NK-92 (cell line): ENCODE data around the gene RASA3.

Experiments used
- DNase-seq: peaks from one replicate; lab custom pipeline; 2025; ENCODE audit not compliant: unreplicated experiment; lab: John Stamatoyannopoulos, UW

Gene RASA3

DNA sequence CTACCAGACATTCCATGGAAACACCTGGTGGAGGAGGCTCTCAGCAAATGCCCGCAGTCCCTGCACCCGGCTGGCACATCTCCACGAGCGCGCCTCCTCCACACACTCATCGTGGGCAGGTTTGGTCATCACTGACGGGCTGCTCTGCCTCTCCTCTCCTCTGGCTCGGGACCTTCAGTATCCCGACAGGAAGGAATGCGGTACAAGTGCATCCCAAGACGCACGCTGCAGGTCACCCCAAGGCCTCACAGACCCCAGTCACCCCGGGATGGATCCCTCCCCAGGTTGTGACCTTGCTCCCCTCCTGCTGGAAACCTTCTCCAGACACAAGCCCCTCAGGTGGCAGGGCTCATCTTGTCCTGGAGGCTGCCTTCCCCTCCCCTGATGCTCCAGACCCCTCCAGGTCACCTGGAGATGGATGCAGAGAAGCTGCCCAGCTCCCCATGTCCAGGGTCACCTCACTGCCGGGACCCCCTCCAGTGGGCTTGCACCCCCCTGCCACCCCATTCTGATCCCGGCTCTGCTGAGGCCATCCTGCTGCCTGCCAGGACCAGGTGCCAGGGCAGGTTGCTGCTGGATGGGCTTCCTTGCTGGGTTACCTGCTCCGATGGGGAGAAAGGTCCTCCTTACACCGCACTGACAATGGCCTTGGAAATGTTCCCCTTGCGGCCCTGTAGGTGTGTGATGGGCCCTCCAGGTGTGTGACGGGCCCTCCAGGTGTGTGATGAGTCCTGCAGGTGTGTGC is 188.4 kb downstream of the RASA3 start:
- no peak for DNase-seq

GRCh38 chr13:113942591-113943103 is 189.8 kb downstream of the RASA3 start:
- DNase-seq: no peak

DNA sequence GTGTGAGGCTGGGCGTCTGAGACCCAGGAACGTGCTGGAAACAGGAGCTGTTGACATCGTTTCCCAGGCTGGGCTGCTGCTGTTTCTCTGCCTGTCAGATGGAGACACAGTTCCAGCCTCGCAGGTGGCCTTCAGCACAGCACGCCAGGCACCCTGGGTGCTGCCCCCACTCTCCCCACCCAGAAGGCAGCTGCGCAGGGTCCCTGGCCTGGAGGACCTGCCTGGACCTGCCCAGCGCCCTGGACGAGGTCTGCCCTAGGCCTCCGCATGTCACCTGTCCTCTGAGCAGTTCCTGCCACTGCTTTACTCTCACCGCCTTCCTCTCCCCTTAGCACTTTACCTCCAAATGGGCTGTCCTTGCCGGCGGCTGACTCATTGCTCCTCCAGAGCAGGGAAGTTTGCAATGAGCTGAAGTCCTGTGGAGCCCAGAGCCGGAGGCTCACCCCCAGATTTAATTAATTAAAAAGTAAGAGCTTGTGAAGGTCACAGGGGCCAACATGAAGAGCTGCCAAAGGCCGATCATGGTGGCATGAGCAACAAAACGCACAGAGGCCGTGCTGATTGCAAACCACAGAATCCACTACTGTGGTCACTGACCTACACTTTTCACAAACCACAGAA is 190.7 kb downstream of the RASA3 start:
- DNase-seq: no peak

- DNase-seq: no peak
Measured at GRCh38 chr13:113939944-113940297, 192.5 kb downstream of the RASA3 start.

DNA sequence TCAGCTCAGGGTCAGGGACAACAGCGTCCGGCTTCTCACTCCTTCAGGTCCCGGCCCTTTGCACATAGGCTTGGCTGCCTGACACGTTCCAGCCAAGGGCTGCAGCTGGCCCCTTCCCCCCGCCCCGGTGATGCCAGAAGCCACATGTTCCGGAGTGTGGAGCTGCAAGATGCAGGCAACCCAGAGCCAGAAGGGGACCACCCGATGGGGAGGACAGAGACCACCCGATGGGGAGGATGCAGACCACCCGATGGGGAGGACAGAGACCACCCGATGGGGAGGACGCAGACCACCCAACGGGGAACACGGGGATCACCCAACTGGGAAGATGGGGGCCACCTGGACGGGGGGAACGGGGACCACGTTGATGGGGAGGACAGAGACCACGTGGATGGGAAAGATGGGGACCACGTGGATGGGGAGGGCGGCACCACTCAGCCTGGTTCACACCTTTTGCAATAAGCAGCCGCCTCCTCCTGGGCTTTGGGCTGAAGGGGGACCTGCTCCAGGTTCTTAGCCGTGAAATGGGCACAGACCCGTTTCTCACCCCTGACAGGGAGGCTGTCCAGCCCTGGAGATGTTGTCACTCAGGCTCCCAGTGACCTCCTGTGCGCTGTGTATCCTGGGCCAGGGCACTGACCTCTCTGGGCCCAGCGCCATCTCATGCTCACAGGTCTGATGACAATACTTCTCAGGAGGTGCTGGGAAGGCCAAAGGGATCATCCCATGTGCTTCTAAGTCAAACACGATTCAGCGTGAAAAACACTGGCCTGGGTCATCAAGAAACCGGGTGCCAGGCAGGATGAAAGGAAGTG is 193.1 kb downstream of the RASA3 start:
- no peak for DNase-seq

DNA sequence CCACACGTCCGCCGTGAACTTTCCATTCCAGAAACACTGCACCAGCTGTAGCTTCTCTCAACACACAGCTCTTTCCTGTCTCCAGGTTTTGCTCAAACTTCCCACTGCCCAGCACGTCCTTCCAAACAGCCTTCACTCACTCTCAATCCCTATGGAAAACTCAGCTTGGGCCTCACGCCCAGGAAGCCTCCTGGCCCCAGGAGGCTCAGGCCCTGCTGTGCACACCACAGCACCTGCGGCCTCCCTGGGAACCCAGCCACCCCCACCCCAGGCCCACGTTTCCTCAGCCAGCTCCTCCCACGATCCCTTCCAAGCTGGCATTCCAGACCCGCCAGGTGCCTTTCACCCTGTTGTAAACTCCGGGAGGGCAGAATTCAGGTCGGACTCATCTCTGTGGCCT is 193.7 kb downstream of the RASA3 start:
- DNase-seq: no peak

GRCh38 chr13:113938246-113938645 is 194.2 kb downstream of the RASA3 start:
- DNase-seq: no peak

DNA sequence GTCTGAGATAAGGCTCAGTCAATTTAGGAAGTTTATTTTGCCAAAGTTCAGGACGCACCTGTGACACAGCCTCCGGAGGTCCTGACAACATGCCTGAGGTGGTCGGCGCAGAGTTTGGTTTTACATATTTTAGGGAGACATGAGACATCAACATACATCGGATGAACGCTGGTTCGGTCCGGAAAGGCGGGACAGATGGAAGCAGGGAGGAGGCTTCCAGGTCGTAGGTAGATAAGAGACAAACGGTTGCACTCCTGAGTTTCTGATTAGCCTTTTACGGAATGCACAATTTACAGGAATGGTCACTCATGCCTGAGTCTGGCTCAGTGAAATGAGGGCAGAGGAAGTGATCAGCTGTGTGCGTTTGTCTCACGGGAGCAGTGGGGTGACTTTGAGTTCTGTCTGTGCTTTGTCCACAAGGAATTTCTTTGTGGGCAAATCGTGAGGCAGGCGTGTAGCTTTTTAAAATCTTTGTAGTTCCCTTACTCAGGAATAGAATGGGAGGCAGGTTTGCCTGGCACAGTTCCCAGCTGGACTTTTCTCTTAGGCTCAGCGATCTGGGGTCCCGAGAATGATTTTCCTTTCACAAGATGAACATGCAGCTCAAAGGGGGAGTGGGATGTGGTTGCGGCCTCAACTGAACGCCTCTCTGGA is 194.8 kb downstream of the RASA3 start:
- DNase-seq: no peak

GRCh38 chr13:113937073-113937472 is 195.3 kb downstream of the RASA3 start:
- no peak for DNase-seq

DNA sequence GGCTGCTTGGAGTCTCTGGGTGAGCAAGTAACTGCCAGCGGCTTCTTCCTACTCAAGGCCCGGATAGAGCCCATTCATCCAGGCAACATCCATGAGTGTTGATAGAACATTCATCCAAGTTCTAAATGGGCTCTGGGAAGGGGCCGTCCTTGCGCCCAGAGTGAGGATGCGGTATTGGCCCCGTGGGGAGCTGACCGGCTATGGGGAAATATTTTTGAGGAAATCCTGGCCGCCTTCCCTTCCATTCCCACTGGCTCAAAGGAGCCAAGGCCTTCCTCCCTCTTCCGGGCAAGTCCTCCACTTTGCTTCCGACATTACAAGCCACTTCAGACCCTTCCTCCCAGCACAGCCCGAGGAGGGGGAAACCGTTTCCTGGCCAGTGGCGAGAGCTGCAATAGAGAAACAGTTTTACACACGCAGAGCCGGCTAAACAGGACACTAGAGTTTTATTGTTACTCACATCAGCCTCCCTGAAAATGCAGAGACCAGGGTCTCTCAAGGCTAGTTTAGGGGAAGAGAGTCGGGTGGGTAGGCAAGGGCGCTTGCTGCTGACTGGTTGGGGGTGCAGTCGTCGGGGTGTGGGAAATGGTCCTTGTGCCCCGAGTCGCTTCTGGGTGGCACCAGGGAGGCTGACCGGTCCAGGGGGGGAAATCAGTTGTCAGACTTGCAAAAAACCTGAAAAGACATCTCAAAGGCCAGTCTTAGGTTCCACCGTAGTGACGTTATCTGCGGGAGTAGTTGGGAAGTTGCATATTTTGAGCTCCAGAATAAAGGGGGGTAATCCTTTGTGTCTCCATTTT is 196.1 kb downstream of the RASA3 start:
- DNase-seq: no peak

DNA sequence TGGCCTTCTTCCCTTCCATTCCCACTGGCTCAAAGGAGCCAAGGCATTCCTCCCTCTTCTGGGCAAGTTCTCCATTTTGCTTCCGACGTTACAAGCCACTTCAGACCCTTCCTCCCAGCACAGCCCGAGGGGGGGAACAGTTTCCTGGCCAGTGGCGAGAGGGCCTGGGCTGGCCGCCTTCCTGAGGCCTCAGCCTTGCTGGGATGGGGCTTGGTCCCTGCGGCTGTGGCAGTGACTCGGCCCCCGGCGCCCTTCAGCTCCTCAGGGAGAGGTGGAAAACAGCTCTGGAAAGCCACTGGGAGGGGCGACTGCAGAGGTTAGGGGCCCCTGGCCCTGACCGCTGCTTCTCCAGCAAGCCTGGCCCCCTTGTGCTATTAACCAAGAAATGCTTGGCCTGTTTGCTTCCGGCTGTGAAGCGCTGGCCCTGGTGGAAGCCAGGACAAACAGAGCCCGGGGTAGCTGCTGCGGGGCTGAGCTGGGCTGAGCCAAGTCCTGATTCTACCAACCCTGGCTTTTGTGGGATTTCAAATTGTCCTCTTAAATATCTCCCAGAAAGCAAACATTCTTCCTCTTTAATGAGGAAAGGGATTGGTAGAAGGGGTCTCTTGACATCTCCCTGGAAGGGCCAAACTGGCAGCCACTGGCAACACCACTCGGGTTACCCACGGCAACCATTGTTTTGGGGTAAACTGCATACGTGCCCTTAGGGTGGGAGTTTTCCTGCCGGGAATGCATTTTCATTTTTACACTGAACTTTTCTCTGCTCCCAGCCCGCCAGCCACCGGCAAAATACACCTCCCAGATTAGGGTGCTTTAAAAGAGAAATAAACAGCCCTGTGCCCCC is 197.2 kb downstream of the RASA3 start:
- no peak for DNase-seq

DNA sequence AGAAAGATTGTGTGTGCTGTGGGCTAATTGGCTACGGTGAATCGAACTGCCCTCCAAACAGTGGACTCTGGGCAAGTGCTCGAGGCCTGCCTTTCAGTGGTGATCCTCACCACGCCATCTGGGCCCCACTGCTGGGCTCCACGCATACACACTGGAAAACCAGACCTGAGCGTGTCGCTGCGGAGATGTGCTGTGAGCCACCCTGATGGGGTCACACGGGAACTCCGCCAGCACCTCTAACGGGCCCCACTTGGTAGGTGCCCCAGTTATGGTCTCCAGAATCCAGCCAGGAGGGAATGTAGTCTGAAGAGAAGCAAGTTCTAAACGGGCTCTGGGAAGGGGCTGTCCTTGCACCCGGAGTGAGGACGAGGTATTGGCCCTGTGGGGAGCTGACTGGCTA is 197.8 kb downstream of the RASA3 start:
- DNase-seq: no peak

DNA sequence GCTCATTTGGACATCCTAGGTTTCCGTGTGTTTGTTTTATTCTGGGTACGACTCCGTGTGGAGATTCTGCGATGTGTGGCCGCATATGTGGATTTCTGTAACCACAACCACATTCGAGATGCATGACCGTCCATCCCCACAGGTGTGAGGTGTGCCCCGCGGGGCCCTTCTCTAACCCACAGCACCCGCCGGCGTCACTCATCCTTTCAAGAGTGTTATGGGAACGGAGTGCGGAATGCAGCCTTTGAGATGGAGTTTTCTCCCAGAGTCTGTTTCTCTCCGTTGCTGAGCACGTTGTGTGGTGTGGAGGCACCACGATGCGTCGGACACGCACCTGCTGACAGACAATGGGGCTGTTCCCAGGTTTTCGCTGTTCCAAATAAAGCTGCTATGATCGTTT is 198.5 kb downstream of the RASA3 start:
- DNase-seq: no peak

DNA sequence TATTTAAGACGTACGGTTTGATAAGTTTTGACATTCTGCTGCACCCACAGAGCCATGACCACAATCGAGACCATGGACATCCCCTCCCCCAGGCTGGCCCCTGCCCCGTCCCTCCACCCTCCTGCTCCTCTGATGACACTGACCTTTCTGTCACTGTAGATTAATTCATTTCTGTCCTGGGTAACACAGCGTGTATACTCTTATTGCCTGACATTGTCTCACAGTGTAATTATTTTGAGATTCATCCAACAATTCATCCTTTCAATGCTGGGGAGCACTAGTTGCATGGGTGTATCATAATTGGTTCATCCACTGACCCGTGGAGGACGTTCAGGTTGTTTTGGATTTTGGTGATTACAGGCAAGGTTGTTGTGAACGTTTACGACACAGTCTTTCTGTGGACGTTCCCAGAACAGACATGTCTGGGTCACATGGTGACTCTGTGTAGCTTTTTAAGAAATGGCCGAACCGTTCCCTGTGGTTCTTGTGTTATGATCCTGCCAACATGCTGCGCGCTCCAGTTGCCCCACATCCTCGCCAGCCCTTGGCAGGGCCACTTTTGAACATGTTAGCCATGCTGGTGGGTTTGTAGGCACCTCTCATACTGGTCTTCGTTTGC is 200.5 kb downstream of the RASA3 start:
- no peak for DNase-seq

DNA sequence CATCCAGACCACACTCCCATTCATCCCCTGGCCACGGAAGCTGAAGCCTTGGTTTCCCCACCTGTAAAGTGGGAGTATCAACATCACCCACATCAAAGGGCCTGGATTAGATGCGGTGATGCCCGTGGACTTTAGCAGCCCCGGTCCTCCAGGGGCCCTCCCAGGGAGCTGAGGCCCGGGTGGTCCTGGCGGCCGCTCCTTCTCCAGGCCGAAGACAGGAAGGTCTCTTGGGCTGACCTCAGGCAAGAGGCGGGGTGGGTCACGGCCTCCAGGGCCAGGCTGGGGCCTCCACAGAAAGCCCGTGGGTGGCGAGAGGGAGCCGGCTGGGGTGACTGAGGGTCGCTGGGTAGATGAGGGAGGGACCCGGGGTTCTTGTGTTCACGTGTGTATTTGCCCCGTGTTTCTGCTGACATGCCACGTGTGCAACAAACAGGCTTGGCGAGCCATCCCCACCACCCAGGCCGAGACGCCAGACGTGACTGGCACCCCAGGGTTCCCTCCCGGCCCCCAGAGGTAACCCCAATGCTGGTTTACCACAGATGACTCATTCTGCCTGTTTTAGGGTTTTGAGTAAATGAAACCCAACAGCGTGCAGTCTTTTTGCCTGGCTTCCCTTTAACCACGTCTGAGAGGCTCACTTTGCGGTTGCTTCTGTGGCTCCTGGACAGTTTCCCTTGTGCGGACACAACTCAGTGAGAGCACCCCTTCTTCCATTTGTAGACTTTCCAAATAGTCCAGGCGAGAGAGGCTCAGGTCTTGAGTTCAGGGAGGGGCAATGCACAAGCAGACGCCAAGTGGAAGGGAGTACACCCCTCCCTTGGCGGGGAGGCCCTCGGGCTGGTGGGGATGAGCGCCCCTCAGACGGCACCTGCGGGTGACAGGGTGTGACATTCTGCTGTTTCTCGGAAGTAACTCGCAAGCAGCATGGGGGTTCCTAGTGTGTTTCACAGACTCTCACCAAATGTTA is 201.5 kb downstream of the RASA3 start:
- no peak for DNase-seq

GRCh38 chr13:113929628-113930615 is 202.5 kb downstream of the RASA3 start:
- DNase-seq: no peak
